ENCODE data around the gene ZFP92. TPM values are rescaled to one million over a fixed set of nuclear protein-coding genes. Genes with fewer than 3 reads are reported as not detected.

Gene ZFP92
- total and polyA plus RNA-seq, 4 experiments from 2014 or later, result 0.03 to 0.55 (median 0.31) TPM

DNA sequence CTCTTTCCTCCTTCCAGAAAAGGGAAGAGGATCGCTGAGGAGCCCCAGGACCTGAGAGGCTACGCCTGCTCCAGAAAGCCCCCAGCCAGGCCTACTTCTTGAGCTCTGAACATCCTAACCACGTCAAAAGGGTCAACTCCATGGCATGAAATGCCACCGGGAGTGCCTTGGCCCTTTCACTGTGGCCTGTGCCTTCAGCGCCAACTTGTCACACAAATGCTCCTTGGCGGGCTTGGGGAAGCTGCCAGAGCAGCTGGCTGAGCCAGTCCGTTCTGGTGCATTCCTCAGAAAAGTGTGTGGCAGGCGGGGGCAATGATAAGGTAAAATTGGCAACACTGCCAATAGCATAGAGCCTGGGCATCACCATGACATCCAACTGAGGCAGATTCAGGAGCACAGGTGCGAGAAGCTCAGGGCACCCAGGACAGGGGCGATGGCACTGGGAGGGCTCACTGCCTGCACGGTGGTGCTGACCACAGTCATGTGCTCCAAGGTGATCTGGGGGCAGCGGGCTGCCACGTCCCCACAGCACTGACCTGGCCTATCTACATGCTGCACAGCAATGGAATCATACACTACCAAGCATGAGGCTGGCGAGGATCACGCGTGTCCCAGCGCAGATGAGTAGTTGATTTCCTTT is 46.7 kb downstream of the ZFP92 start:
- no peak overlapping the region for H3K27ac Mint-ChIP-seq
- peaks cover 12 to 26% of the 10 kb centered on the region in 2 donors for H3K36me3 Mint-ChIP-seq
- H3K27me3 ChIP-seq (ENCODE audit: insufficient read depth, low read length), result no peaks in the 10 kb centered on the region
- H3K9me3 Mint-ChIP-seq, result no peaks in the 10 kb centered on the region
- ChIA-PET CTCF (ENCODE audit: partially characterized antibody) (interaction anchor here (0.8 to 4.1 kb wide), 2 partner anchors 50 to 51 kb away, joined by 3 to 36 read pairs; no protein-coding TSS in a partner anchor), POLR2A (ENCODE audit: partially characterized antibody) (no interaction called here)
- intact Hi-C loops (cut with micrococcal nuclease), result no loop called here
- no peak overlapping the region for H3K27ac ChIP-seq (ENCODE audit: low read depth, low read length)
- DNase-seq, result no peak
- H3K4me3 Mint-ChIP-seq, result no peak overlapping the region
- no peaks in the 10 kb centered on the region for H3K4me1 ChIP-seq (ENCODE audit: insufficient read depth, low read length)
- H3K27me3 Mint-ChIP-seq, result no peaks in the 10 kb centered on the region
- no peak overlapping the region for H3K4me3 ChIP-seq (ENCODE audit: low read length in 2 of 2)
- peaks cover 0 to 1% (median 0%) of the 10 kb centered on the region in 4 donors for H3K4me1 Mint-ChIP-seq
- peaks cover 7% of the 10 kb centered on the region for H3K36me3 ChIP-seq (ENCODE audit: insufficient read depth, low read length)
- no peaks in the 10 kb centered on the region for H3K9me3 ChIP-seq (ENCODE audit: control insufficient read depth in 1 of 2, low read length in 2 of 2)

DNA sequence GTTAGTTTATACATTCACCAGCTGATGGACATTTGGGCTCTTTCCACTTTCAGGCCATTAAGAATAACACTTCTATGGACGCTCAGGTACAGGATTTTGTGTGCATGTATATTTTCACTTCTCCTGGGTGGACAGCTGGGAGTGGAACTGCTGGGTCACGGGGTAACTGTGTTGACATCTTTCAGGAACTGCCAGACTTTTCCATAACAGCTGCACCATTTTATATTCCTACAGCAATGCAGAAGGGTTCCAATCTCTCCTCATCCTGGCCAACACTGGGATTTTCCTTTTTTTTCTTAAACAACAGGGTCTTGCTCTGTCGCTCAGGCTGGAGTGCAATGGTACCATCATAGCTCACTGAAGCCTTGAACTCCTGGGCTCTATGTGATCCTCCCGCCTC is 47.2 kb downstream of the ZFP92 start:
- H3K9me3 Mint-ChIP-seq, result no peaks in the 10 kb centered on the region
- H3K27me3 Mint-ChIP-seq, result no peaks in the 10 kb centered on the region
- H3K27ac ChIP-seq (ENCODE audit: low read depth, low read length), result no peak overlapping the region
- no peak overlapping the region for H3K4me3 ChIP-seq (ENCODE audit: low read length in 2 of 2)
- no peaks in the 10 kb centered on the region for H3K4me1 ChIP-seq (ENCODE audit: insufficient read depth, low read length)
- H3K36me3 ChIP-seq (ENCODE audit: insufficient read depth, low read length), result peaks cover 7% of the 10 kb centered on the region
- H3K9me3 ChIP-seq (ENCODE audit: control insufficient read depth in 1 of 2, low read length in 2 of 2), result no peaks in the 10 kb centered on the region
- H3K27ac Mint-ChIP-seq, result peak overlapping the region in 1 of 7 donors; percentile 47
- peaks cover 0 to 1% (median 0%) of the 10 kb centered on the region in 4 donors for H3K4me1 Mint-ChIP-seq
- H3K4me3 Mint-ChIP-seq, result no peak overlapping the region
- ChIA-PET CTCF (ENCODE audit: partially characterized antibody) (interaction anchor here (4.1 kb wide), 1 partner anchor 49 kb away, joined by 36 read pairs; no protein-coding TSS in a partner anchor), POLR2A (ENCODE audit: partially characterized antibody) (no interaction called here)
- peaks cover 12 to 24% of the 10 kb centered on the region in 2 donors for H3K36me3 Mint-ChIP-seq
- no peak for DNase-seq
- intact Hi-C loops (cut with micrococcal nuclease), result no loop called here
- H3K27me3 ChIP-seq (ENCODE audit: insufficient read depth, low read length), result no peaks in the 10 kb centered on the region

DNA sequence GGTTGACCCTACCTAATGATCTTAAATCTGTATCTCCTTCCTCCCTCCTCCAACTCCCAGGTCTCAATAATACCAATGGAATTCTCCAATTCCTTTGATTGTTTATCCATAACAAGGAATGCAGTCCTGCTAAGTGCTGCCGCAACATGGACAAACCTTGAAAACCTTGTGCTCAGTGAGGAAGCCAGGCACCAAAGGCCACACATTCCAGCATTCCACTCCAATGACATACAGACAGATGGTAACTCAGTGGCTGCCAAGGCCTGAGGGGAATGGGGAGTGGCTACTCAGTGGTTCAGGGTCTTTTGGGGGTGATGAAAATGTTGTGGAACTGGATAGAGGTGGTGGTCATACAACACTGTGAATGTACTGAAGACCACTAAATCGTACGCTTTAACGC is 48.7 kb downstream of the ZFP92 start:
- Mint-ChIP-seq H3K9me3 (no peaks in the 10 kb centered on the region), H3K27me3 (no peaks in the 10 kb centered on the region), H3K27ac (no peak overlapping the region), H3K4me1 (peaks cover 0 to 1% (median 0%) of the 10 kb centered on the region in 4 donors), H3K36me3 (peaks cover 12 to 31% of the 10 kb centered on the region in 2 donors), H3K4me3 (no peak overlapping the region)
- intact Hi-C loops (cut with micrococcal nuclease), result no loop called here
- CTCF ChIA-PET (ENCODE audit: partially characterized antibody), result interaction anchor here (1.3 to 4.1 kb wide), 4 partner anchors 14 to 48 kb away, joined by 3 to 36 read pairs (median 4); partner anchors contain the start of genes TREX2 and ZFP92
- peaks cover 7% of the 10 kb centered on the region for H3K36me3 ChIP-seq (ENCODE audit: insufficient read depth, low read length)
- no peaks in the 10 kb centered on the region for H3K27me3 ChIP-seq (ENCODE audit: insufficient read depth, low read length)
- DNase-seq, result no peak
- no peaks in the 10 kb centered on the region for H3K4me1 ChIP-seq (ENCODE audit: insufficient read depth, low read length)
- H3K4me3 ChIP-seq (ENCODE audit: low read length in 2 of 2), result no peak overlapping the region
- no peak overlapping the region for H3K27ac ChIP-seq (ENCODE audit: low read depth, low read length)
- POLR2A ChIA-PET (ENCODE audit: partially characterized antibody), result no interaction called here
- no peaks in the 10 kb centered on the region for H3K9me3 ChIP-seq (ENCODE audit: control insufficient read depth in 1 of 2, low read length in 2 of 2)

DNA sequence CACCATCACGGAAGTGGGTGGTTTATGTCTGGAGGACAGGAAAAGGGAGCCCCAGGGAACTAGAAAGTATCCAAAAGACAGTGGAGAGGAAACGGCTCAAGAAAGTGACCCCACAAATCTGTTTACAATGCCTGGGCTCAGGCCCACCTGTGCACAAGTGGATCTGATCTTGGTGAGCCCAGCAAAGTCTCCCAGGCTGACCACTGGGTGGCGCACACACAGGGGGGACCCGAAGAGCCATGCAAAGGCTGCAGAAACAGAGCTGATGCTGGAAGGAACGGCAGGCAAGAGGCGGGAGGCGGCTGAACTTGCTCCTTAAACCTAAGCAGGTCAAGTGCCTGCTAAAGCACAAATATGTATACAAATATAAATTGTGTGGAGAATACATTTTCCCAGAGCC is 49.6 kb downstream of the ZFP92 start:
- Mint-ChIP-seq H3K4me1 (peaks cover 0 to 1% (median 0%) of the 10 kb centered on the region in 4 donors), H3K36me3 (peaks cover 12 to 31% of the 10 kb centered on the region in 2 donors), H3K9me3 (no peaks in the 10 kb centered on the region), H3K4me3 (no peak overlapping the region), H3K27me3 (no peaks in the 10 kb centered on the region), H3K27ac (no peak overlapping the region)
- H3K4me3 ChIP-seq (ENCODE audit: low read length in 2 of 2), result no peak overlapping the region
- no peak overlapping the region for H3K27ac ChIP-seq (ENCODE audit: low read depth, low read length)
- H3K27me3 ChIP-seq (ENCODE audit: insufficient read depth, low read length), result no peaks in the 10 kb centered on the region
- DNase-seq, result peak in 4 of 5 donors; percentile 30 to 47 (median 38)
- intact Hi-C loops (cut with micrococcal nuclease), result loop anchor here (1.0 kb wide), 1 partner anchor 46 kb away; no protein-coding TSS in a partner anchor
- ChIA-PET POLR2A (ENCODE audit: partially characterized antibody) (interaction anchor here (0.6 kb wide), 1 partner anchor 9 kb away, joined by 3 read pairs; no protein-coding TSS in a partner anchor), CTCF (ENCODE audit: partially characterized antibody) (interaction anchor here (0.7 to 4.1 kb wide), 9 partner anchors 9 to 402 kb away, joined by 3 to 36 read pairs (median 3); partner anchors contain the start of genes TREX2 and ZFP92)
- peaks cover 7% of the 10 kb centered on the region for H3K36me3 ChIP-seq (ENCODE audit: insufficient read depth, low read length)
- H3K4me1 ChIP-seq (ENCODE audit: insufficient read depth, low read length), result no peaks in the 10 kb centered on the region
- no peaks in the 10 kb centered on the region for H3K9me3 ChIP-seq (ENCODE audit: control insufficient read depth in 1 of 2, low read length in 2 of 2)

Other genes with a start within 250 kb of the ZFP92 start
- not detected for gene MAGEA1, start 232.2 kb upstream of the ZFP92 start, total RNA-seq
- gene MAGEA1, start 232.2 kb upstream of the ZFP92 start, polyA plus RNA-seq, result not detected
- gene PNMA6F, start 89.7 kb upstream of the ZFP92 start, total RNA-seq, result not detected
- not detected for gene PNMA6F, start 89.7 kb upstream of the ZFP92 start, polyA plus RNA-seq
- 10 to 100 TPM; 15.3 to 16.1 TPM for gene ZNF275, start 77.3 kb upstream of the ZFP92 start, total RNA-seq
- 1 to 10 TPM; 2.0 to 5.3 TPM for gene ZNF275, start 77.3 kb upstream of the ZFP92 start, polyA plus RNA-seq
- gene PNMA6E, start 10.1 kb upstream of the ZFP92 start, total RNA-seq, result not detected
- gene PNMA6E, start 10.1 kb upstream of the ZFP92 start, polyA plus RNA-seq, result not detected
- 1 to 10 TPM; 4.0 to 4.5 TPM for gene TREX2, start 34.6 kb downstream of the ZFP92 start, total RNA-seq
- under 1 TPM in 1 of 2 donors, not detected in 1; 0.63 TPM for gene TREX2, start 34.6 kb downstream of the ZFP92 start, polyA plus RNA-seq
- gene HAUS7, start 59.1 kb downstream of the ZFP92 start, total RNA-seq, result 10 to 100 TPM; 29.8 to 33.8 TPM
- 10 to 100 TPM; 29.7 to 33.8 TPM for gene HAUS7, start 59.1 kb downstream of the ZFP92 start, polyA plus RNA-seq
- gene BGN, start 83.5 kb downstream of the ZFP92 start, total RNA-seq, result not detected
- not detected for gene BGN, start 83.5 kb downstream of the ZFP92 start, polyA plus RNA-seq
- gene ATP2B3, start 106.2 kb downstream of the ZFP92 start, total RNA-seq, result not detected
- under 1 TPM in 1 of 2 donors, not detected in 1; 0.09 TPM for gene ATP2B3, start 106.2 kb downstream of the ZFP92 start, polyA plus RNA-seq
- 10 to 100 TPM; 26.1 to 26.3 TPM for gene CCNQ, start 187.7 kb downstream of the ZFP92 start, total RNA-seq
- gene CCNQ, start 187.7 kb downstream of the ZFP92 start, polyA plus RNA-seq, result 10 to 100 TPM; 51.2 to 53.6 TPM
- gene DUSP9, start 235.7 kb downstream of the ZFP92 start, total RNA-seq, result not detected
- gene DUSP9, start 235.7 kb downstream of the ZFP92 start, polyA plus RNA-seq, result not detected

Measured in CD4-positive, alpha-beta memory T cell (primary cell).